Peyer's patch (tissue), 4 donors: Measurements from ENCODE around the gene PCSK2.

Experiments
- POLR2A ChIP-seq, 2 donors: fragments of 450-650 bp; IDR thresholded peaks; one replicate each; pipeline ENCODE4 v1.5.1; 2017; ENCODE audit warnings: antibody characterized with exemption in 2 of 2, mild to moderate bottlenecking in 2 of 2, moderate library complexity in 2 of 2
- TF ChIP-seq, protein P1 (sequence below), 6 experiments: fragments of 450-650 bp in 4 of 6; fragments of 200-600 bp in 2 of 6; sonication (generic) in 1 of 6; IDR thresholded peaks; one replicate each; pipeline ENCODE4 v1.5.1; 2017 to 2019; ENCODE audit warnings: antibody characterized with exemption in 6 of 6, mild to moderate bottlenecking in 3 of 6, moderate library complexity in 1 of 6

DNA sequence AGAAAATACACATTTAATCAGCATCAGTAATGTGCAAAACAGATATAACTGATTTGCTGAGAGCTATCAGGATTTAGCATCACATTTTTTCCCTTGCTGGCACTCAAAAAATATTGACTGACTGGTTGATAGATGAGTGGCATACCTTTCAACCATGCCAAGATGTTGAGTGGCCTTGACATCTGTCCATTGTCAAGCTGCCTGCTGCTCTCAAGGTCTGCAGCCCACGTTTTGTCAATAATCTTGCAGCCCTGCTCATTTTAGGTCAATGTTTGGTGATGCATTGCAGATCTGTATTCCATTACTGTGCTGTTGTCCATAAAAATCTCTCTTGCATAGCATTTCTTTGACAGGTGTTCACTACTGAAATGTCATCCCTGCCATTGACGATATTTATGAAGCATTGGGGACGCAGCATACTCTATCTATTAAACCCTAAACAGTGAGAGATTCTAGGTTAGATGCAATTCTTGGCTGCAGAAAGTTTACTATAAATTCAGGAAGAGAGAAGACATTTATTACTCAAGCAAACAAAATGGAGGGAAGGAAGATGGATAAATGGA is 192.7 kb downstream of the PCSK2 start:
- no peak for TF ChIP-seq POLR2A (IDR thresholded peaks at IDR 0.05)
- TF ChIP-seq, protein P1, sequence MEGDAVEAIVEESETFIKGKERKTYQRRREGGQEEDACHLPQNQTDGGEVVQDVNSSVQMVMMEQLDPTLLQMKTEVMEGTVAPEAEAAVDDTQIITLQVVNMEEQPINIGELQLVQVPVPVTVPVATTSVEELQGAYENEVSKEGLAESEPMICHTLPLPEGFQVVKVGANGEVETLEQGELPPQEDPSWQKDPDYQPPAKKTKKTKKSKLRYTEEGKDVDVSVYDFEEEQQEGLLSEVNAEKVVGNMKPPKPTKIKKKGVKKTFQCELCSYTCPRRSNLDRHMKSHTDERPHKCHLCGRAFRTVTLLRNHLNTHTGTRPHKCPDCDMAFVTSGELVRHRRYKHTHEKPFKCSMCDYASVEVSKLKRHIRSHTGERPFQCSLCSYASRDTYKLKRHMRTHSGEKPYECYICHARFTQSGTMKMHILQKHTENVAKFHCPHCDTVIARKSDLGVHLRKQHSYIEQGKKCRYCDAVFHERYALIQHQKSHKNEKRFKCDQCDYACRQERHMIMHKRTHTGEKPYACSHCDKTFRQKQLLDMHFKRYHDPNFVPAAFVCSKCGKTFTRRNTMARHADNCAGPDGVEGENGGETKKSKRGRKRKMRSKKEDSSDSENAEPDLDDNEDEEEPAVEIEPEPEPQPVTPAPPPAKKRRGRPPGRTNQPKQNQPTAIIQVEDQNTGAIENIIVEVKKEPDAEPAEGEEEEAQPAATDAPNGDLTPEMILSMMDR (IDR thresholded peaks at IDR 0.05): no peak
